Hepatocyte (in vitro differentiated cells): Measurements from ENCODE around the gene CES3.

ENCODE experiments used
- EZH2phosphoT487 ChIP-seq: fragments of 200-600 bp; sonication (generic); IDR thresholded peaks from one replicate; pipeline ENCODE4 v1.6.1; 2018; ENCODE audit warnings: antibody characterized with exemption, mild to moderate bottlenecking, low read depth, moderate library complexity; ENCODE audit not compliant: unreplicated experiment, severe bottlenecking
- TF ChIP-seq, protein P1 (sequence below): fragments of 200-600 bp; sonication (generic); IDR thresholded peaks from 2 replicates; pipeline ENCODE4 v1.5.1; 2016; ENCODE audit warnings: antibody characterized with exemption, mild to moderate bottlenecking; ENCODE audit not compliant: poor library complexity

DNA sequence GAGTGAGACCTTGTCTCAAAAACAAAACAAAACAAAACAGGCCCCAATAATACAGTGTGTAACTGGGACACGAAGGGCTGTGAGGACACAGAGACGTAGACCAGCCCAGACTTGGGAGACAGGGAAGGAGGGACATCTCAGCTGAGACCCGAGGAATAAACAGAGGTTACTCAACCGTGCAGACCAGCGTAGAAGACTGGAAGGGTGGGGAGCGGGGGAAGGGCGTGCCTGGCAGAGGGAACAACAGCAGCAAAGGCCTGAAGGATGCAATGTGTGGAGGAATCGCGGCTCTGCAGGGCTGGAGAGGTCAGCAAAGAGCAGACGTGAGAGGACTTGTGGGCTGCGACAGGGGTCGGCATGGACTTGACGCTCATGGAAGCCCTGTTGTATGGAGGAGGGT, 15.7 kb downstream of the CES3 start:
- TF ChIP-seq, protein P1, sequence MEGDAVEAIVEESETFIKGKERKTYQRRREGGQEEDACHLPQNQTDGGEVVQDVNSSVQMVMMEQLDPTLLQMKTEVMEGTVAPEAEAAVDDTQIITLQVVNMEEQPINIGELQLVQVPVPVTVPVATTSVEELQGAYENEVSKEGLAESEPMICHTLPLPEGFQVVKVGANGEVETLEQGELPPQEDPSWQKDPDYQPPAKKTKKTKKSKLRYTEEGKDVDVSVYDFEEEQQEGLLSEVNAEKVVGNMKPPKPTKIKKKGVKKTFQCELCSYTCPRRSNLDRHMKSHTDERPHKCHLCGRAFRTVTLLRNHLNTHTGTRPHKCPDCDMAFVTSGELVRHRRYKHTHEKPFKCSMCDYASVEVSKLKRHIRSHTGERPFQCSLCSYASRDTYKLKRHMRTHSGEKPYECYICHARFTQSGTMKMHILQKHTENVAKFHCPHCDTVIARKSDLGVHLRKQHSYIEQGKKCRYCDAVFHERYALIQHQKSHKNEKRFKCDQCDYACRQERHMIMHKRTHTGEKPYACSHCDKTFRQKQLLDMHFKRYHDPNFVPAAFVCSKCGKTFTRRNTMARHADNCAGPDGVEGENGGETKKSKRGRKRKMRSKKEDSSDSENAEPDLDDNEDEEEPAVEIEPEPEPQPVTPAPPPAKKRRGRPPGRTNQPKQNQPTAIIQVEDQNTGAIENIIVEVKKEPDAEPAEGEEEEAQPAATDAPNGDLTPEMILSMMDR = no peak
- TF ChIP-seq EZH2phosphoT487 = no peak
